OCI-LY1 (cell line): ENCODE data around the gene GGN.

Source experiments
- CTCF ChIP-seq: fragments of 200-600 bp; sonication (generic), shearing (Covaris generic); IDR thresholded peaks from 2 replicates; pipeline ENCODE4 v1.5.1; 2017; ENCODE audit warnings: mild to moderate bottlenecking, antibody characterized with exemption, low read length, moderate library complexity, mixed read lengths
- EZH2 ChIP-seq: fragments of 200-600 bp; sonication (generic), shearing (Covaris generic); IDR thresholded peaks from 2 replicates; pipeline ENCODE4 v1.8.0; 2017; ENCODE audit warnings: borderline replicate concordance, mixed run types, mild to moderate bottlenecking, antibody characterized with exemption, low read length, moderate library complexity, mixed read lengths

- TF ChIP-seq CTCF (no peak), EZH2 (no peak)
Observed at GRCh38 chr19:38422438-38422837, 34.6 kb upstream of the GGN start.
